Stimulated activated CD4-positive, alpha-beta T cell treated with anti-CD3 and anti-CD28 coated beads, Interleukin-4, amount 100 ng/mL, for 24 hours (primary cell): Measurements from ENCODE around the gene LRP2BP.
"Not testable (repeated sequence)": the region's sequence is repeated elsewhere in the genome, so short reads cannot be mapped to it uniquely, and the experiment has no call there.

Source experiments
- DNase-seq: peaks from one replicate; pipeline ENCODE4 v3.0.0-alpha.2; 2020

The LRP2BP gene

GRCh38 chr4:185318679-185319078, 77.0 kb downstream of the LRP2BP start:
- no peak for DNase-seq

GRCh38 chr4:185317880-185318279, 77.8 kb downstream of the LRP2BP start:
- no peak for DNase-seq

GRCh38 chr4:185317462-185317861, 78.3 kb downstream of the LRP2BP start:
- DNase-seq = not testable (repeated sequence)
